Fibroblast of lung (primary cell): Measurements from ENCODE around the gene SBF2. TPM values are rescaled to one million over a fixed set of nuclear protein-coding genes. Genes with fewer than 3 reads are reported as not detected.

ENCODE experiments used
- DNase-seq, 2 donors: peaks; one replicate each; pipeline versions ENCODE4 v3.0.0 to v3.0.0-alpha.2; 2010; ENCODE audit warnings: low read depth in 2 of 2
- H2AFZ ChIP-seq: 2 replicates; pipeline ENCODE4 v1.5.1; 2012; ENCODE audit warnings: low read length, control low read depth, inconsistent platforms
- H3K27ac ChIP-seq: 2 replicates; pipeline ENCODE4 v1.5.1; 2011; ENCODE audit warnings: low read length, control low read depth; ENCODE audit not compliant: insufficient read depth
- H3K27me3 ChIP-seq: 2 replicates; pipeline ENCODE4 v1.5.1; 2011; ENCODE audit warnings: mild to moderate bottlenecking, low read length; ENCODE audit not compliant: control insufficient read depth, insufficient read depth
- H3K36me3 ChIP-seq: 2 replicates; pipeline ENCODE4 v1.5.1; 2011; ENCODE audit warnings: low read length; ENCODE audit not compliant: control insufficient read depth, insufficient read depth
- H3K4me1 ChIP-seq: 2 replicates; pipeline ENCODE4 v1.5.1; 2011; ENCODE audit warnings: low read length; ENCODE audit not compliant: control insufficient read depth, insufficient read depth; ENCODE audit errors: extremely low read depth
- H3K4me2 ChIP-seq: 2 replicates; pipeline ENCODE4 v1.5.1; 2011; ENCODE audit warnings: low read length, control low read depth; ENCODE audit not compliant: insufficient read depth; ENCODE audit errors: extremely low read depth
- H3K4me3 ChIP-seq, 4 experiments: fragments of 200-600 bp in 1 of 4; sonication (generic) in 1 of 4; replicated peaks in 1 of 4; 2 replicates each; pipeline ENCODE4 v1.5.1; 2011 to 2016; ENCODE audit warnings: low read length in 4 of 4, low read depth in 3 of 4, mild to moderate bottlenecking in 3 of 4, control low read depth in 2 of 4, inconsistent platforms in 1 of 4, mixed read lengths in 1 of 4; ENCODE audit not compliant: insufficient read depth in 1 of 4; ENCODE audit errors: control extremely low read depth in 1 of 4
- H3K79me2 ChIP-seq: 2 replicates; pipeline ENCODE4 v1.5.1; 2012; ENCODE audit warnings: mild to moderate bottlenecking, low read length, inconsistent platforms; ENCODE audit not compliant: control insufficient read depth, insufficient read depth
- H3K9ac ChIP-seq: 2 replicates; pipeline ENCODE4 v1.5.1; 2011; ENCODE audit warnings: mild to moderate bottlenecking, low read length, control low read depth; ENCODE audit not compliant: insufficient read depth
- H3K9me3 ChIP-seq: 2 replicates; pipeline ENCODE4 v1.5.1; 2012; ENCODE audit warnings: low read depth, low read length; ENCODE audit not compliant: control insufficient read depth, insufficient read depth
- H4K20me1 ChIP-seq: 2 replicates; pipeline ENCODE4 v1.5.1; 2011; ENCODE audit warnings: low read length; ENCODE audit not compliant: control insufficient read depth, insufficient read depth; ENCODE audit errors: extremely low read depth
- EZH2 ChIP-seq: IDR thresholded peaks from 2 replicates; pipeline ENCODE4 v1.5.1; 2012; ENCODE audit warnings: low read length, control low read depth, mild to moderate bottlenecking; ENCODE audit errors: missing control alignments
- polyA plus RNA-seq, 2 donors: library from polyadenylated mRNA; depleted of rRNA in 1 of 2; stranded (reverse) in 1 of 2; unstranded in 1 of 2; fragments of >200 nt; gene quantifications; 2 replicates each; pipeline ENCODE4 v1.2.1, GENCODE V29; 2011 to 2012; ENCODE audit warnings: missing spikeins in 1 of 2
- total RNA-seq: library from RNA; depleted of rRNA; stranded (reverse); fragments of >200 nt; gene quantifications from 2 replicates; pipeline ENCODE4 v1.2.1, GENCODE V29; 2014
- TF ChIP-seq, protein P1 (sequence below), 2 donors: IDR thresholded peaks in 1 of 2; conservative IDR thresholded peaks in 1 of 2; 1 replicate in 1 of 2; 2 replicates in 1 of 2; pipeline ENCODE4 v1.5.1; 2011 to 2012; ENCODE audit warnings: low read length in 2 of 2, control low read depth in 1 of 2, inconsistent platforms in 1 of 2, low read depth in 1 of 2, mild to moderate bottlenecking in 1 of 2

The SBF2 gene
- total and polyA plus RNA-seq, 2 donors (not counting 1 experiment from before 2014, with no cell fraction given): 69.4 to 95.9 TPM

DNA sequence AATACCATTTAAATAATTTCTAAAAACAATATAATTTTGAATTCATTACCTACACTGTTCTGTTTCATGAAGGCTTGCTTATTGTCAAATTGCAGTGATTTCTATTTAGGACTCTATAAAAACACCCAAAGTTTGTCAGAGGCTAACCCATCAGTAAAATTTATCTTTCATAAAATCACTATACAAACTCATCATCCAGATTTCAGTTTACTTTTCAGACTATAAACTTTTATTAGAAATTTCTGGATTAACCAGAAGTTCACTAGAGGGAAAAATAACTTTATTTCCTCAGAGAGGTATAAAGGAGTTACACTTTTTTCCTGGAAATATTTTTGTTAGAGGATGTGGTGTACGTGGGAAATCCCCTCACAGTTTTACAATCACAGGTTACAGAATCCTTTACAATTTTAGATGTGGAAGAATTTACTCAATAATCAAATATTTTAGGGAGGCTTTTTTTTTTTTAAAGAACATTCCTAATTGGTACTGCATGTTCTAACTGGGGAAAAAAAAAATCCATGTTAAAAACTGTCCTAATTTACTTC, 453.5 kb downstream of the SBF2 start:
- Histone ChIP-seq H3K36me3 (peaks cover 3% of the 10 kb centered on the region), H3K9me3 (no peaks in the 10 kb centered on the region), H3K4me1 (peaks cover 3% of the 10 kb centered on the region), H2AFZ (no peak overlapping the region), H3K27ac (no peak overlapping the region), H3K9ac (no peak overlapping the region), H4K20me1 (no peaks in the 10 kb centered on the region), H3K79me2 (no peaks in the 10 kb centered on the region), H3K4me2 (no peak overlapping the region), H3K4me3 (no peak overlapping the region), H3K27me3 (no peaks in the 10 kb centered on the region)
- no peak for DNase-seq
- TF ChIP-seq, protein P1, sequence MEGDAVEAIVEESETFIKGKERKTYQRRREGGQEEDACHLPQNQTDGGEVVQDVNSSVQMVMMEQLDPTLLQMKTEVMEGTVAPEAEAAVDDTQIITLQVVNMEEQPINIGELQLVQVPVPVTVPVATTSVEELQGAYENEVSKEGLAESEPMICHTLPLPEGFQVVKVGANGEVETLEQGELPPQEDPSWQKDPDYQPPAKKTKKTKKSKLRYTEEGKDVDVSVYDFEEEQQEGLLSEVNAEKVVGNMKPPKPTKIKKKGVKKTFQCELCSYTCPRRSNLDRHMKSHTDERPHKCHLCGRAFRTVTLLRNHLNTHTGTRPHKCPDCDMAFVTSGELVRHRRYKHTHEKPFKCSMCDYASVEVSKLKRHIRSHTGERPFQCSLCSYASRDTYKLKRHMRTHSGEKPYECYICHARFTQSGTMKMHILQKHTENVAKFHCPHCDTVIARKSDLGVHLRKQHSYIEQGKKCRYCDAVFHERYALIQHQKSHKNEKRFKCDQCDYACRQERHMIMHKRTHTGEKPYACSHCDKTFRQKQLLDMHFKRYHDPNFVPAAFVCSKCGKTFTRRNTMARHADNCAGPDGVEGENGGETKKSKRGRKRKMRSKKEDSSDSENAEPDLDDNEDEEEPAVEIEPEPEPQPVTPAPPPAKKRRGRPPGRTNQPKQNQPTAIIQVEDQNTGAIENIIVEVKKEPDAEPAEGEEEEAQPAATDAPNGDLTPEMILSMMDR (conservative IDR thresholded peaks at IDR 0.05 in 1 of 2, IDR thresholded peaks at IDR 0.05 in 1 of 2; ENCODE audit: low read depth in 1 of 2, low read length in 2 of 2): no peak
- no peak for TF ChIP-seq EZH2

- H3K9ac ChIP-seq: no peak overlapping the region
- DNase-seq: no peak
- H3K36me3 ChIP-seq: peaks cover 3% of the 10 kb centered on the region
- H3K4me3 ChIP-seq: no peak overlapping the region
- no peak overlapping the region for H3K27ac ChIP-seq
- peaks cover 3% of the 10 kb centered on the region for H3K4me1 ChIP-seq
- no peaks in the 10 kb centered on the region for H3K79me2 ChIP-seq
- TF ChIP-seq EZH2: no peak
- TF ChIP-seq, protein P1 (conservative IDR thresholded peaks at IDR 0.05 in 1 of 2, IDR thresholded peaks at IDR 0.05 in 1 of 2; ENCODE audit: low read depth in 1 of 2, low read length in 2 of 2): no peak
- H3K9me3 ChIP-seq: no peaks in the 10 kb centered on the region
- H3K4me2 ChIP-seq: no peak overlapping the region
- no peaks in the 10 kb centered on the region for H4K20me1 ChIP-seq
- H3K27me3 ChIP-seq: no peaks in the 10 kb centered on the region
- H2AFZ ChIP-seq: no peak overlapping the region
These were observed 454.5 kb downstream of the SBF2 start for GRCh38 chr11:9839550-9839949.

DNA sequence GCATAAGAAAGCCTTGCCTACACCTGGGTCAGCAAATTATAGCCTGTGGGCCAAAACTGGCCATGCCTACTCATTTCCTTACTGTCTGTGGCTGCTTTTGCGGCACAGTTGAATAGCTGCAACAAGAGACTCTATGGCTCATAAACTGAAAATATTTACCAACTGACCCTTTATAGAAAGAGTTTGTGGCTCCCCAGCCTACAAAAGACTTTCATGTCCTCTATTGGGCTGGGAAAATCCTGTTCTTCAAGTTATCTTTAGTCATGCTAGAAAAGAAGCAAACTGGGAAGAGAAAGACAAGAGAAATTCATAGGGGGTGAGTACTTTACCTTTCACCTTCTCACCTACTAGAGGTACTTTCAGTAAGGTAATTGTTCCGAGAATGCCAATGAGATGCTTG, 455.1 kb downstream of the SBF2 start:
- Histone ChIP-seq H2AFZ (no peak overlapping the region), H3K9me3 (no peaks in the 10 kb centered on the region), H3K9ac (no peak overlapping the region), H4K20me1 (no peaks in the 10 kb centered on the region), H3K4me3 (no peak overlapping the region), H3K27me3 (no peaks in the 10 kb centered on the region), H3K36me3 (peaks cover 3% of the 10 kb centered on the region), H3K79me2 (no peaks in the 10 kb centered on the region), H3K4me1 (peaks cover 3% of the 10 kb centered on the region), H3K27ac (no peak overlapping the region), H3K4me2 (no peak overlapping the region)
- peak in 1 of 2 donors; percentile 47 for DNase-seq
- no peak for TF ChIP-seq EZH2
- TF ChIP-seq, protein P1 (conservative IDR thresholded peaks at IDR 0.05 in 1 of 2, IDR thresholded peaks at IDR 0.05 in 1 of 2; ENCODE audit: low read depth in 1 of 2, low read length in 2 of 2): no peak
